GM19452 (cell line): ENCODE results near the gene EDA.

Experiments
- ATAC-seq: cut with Tn5 transposase; IDR thresholded peaks from one replicate; pipeline ENCODE4 v1.9.1; 2021; ENCODE audit not compliant: unreplicated experiment

Gene EDA

GRCh38 chrX:69615779-69616456 lies at the start of gene EDA:
EDA (plus strand) TSS chrX:69616113.
- no peak for ATAC-seq

- no peak for ATAC-seq
These were observed 47.1 kb upstream of the EDA start for GRCh38 chrX:69568828-69569227.

GRCh38 chrX:69597399-69597798 lies 18.5 kb upstream of the EDA start:
- no peak for ATAC-seq

DNA sequence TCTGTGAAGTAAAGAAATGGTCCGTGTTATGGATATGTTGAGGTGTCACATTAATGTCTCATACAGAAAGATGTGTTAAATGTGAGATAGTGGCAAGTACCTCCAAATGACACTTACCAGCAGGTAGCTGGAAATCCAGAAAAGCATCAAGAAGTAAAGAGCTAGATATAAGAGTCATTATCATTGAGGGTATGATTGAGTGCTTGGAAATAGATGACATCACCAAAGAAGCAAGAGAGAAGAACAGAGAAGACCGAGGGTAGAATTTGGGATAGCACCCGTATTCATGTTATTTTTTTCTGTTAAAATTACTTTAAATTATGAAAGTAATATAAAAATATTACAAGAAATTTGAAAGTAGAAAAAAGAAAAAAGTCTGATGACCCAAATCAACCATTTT lies 15.7 kb upstream of the EDA start:
- no peak for ATAC-seq

DNA sequence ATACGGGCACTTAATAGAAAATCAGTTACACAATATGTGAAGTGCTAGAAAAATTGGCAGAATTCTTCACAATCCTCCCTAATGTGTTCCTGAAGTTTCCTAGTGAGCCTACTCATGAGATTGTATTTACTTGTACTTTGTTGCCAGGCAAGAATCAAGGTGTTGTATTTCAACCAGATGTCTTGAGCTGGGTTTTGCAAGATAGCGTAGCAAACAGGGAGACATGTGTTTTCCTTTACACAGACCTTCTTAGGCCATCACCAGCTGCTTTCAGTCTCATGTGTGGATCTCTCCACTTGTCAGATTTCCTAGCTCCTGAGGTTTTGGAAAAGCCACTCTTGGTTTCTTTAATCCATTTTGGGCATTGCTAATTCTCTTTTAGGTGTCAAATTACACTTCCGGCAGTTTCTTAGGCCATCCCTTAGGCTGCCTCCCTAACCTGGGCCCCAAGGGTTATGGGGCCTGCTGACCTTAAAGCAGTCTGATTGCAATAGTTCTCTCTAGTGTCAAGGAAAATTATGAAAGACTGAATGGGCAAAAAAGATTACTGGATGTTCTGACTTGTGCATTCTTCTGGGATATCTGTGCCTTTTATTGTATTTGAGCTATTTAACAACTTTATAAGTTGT lies 12.2 kb upstream of the EDA start:
- ATAC-seq, result no peak

GRCh38 chrX:69605521-69605920 lies 10.4 kb upstream of the EDA start:
- no peak for ATAC-seq

GRCh38 chrX:69607616-69608015 lies 8.3 kb upstream of the EDA start:
- ATAC-seq, result no peak

DNA sequence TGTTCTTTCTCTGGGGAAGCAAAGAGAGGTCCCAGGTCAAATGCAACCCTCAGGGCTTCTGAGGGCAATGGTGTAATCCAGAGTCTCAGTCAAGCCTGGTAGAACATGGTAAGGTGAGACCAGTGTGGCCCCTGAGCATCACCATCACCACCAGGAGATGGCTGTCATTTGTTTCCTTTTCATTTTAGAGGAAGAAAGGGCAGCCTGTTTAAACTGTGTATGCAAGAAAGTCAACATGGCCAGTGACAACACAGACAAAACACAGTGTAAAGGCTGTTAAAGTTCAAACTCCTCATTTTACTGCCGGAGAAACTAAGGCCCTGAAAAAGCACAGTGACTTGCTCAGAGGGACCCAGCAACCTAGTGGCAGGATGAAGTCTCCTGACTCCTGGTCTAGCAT lies 2.0 kb upstream of the EDA start:
- no peak for ATAC-seq

- no peak for ATAC-seq
These were observed 1.0 kb upstream of the EDA start for GRCh38 chrX:69614886-69615285.

DNA sequence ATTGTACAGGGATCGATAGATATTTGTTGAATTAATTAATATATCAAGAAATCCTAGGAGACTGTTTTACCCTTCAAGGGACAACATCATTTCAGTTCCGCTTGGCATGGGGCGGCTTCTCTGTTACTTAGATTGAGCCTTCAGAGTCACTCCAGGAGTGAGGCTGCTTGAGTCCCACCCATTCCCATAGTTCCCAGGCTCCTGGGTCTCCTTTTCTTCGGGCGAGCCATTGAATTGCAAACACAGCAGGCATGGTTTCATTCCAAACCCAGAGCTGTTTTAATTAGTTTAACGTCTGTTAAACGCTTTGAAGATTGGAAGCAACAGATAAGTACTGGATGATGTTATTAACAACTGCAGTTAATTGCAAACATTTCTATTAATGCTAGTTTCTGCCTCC lies 571 bp upstream of the EDA start:
- ATAC-seq, result no peak

DNA sequence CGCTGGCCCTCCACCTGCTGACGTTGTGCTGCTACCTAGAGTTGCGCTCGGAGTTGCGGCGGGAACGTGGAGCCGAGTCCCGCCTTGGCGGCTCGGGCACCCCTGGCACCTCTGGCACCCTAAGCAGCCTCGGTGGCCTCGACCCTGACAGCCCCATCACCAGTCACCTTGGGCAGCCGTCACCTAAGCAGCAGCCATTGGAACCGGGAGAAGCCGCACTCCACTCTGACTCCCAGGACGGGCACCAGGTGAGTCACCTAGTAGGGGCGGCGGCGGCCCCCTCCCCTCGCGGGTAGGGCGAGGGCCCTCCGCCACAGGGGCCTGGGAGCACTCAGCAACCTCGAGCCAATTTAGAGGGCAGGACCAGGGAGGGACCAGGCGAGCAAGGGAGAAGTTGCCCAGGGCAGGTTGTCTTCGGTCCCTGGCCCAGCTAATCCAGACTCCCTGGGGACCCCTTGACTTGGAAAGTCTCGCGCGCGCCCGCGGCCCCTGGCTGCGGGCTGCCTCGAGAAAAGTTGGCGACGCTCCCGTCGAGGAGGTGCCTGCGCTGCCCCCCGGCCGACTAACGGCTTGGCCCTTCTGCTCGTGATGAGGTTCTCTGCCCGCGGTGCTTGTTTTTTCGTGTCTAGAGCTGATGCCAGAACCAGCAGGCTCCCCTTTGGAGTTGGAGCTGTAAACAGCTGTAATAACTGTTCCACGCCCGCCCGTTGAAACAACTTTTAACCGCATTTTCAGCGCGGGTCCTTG lies 717 bp downstream of the EDA start:
- ATAC-seq, result no peak

DNA sequence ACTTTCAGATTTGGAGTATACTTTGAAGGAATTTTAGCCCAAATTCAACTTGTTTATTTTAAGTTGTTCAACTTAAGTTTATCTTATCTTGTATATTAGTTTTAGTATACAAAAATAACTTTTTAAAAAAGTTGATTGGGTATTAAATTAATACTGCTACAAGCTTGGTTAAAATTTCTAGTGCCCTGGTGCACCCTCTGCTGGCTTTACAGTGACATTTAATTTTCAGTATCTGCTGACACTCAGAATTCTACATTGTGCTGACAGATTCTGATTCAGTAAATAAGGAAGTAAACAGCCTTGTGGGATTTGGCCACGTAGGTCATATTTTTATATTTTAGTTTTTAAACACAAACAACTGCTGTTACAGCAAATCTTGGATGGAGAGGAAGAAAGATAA lies 2.9 kb downstream of the EDA start:
- no peak for ATAC-seq

DNA sequence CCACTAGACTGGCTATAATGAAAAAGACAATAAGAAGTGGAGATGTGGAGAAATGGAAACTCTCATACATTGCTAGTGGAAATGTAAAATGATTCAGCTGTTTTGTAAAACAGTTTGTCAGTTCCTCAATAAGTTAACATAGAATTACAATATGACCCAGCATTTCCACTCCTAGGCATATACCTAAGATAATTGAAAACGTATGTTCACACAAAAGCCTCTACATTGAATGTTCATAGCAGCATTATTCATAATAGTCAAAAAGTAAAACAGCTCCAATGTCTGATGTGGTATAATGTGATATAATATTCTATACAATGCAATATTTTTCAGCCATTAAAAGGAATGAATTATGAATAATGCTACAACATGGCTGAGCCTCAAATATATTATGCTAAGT lies 10.2 kb downstream of the EDA start:
- no peak for ATAC-seq

DNA sequence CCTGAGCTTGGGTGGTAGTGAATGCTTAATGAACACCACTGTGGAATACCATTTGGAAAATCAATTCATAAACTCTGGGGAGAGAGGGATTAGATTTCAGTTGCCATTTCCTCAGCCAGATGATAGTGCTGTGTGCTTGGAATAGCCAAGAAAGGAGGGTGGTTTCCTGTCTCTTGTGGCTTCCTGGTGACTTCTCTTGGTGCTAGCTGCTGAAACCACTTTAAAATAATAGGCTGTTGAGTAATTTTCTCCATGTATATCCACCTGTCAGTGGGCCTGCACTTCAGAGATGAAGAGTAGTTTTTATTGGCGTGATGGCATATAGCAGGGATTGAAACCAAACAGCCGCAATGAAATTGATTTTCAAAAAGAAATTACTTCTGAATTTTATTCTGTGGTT lies 11.8 kb downstream of the EDA start:
- no peak for ATAC-seq

DNA sequence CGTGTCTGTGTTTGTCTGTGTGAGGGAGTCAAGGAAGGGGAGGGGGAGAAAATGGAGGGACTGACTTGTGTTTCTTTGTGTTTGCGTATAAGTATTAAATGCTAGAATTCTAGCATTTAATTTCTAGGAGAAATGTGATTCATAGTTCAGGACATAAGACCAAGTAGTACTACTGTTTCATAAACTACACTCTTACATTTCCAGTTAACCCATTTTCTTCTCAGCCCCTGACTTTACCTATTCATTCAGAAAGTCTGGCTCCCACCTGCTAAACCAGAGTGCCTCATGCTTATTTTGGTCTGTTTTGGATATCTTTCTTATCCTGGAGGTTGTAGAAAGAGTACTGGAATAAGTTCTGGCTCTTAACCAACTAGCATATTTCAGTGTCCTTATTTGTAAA lies 14.2 kb downstream of the EDA start:
- no peak for ATAC-seq

GRCh38 chrX:69664693-69665092 lies 48.8 kb downstream of the EDA start:
- ATAC-seq, result no peak

- ATAC-seq, result no peak
These were observed 54.2 kb downstream of the EDA start for GRCh38 chrX:69670001-69670555.

DNA sequence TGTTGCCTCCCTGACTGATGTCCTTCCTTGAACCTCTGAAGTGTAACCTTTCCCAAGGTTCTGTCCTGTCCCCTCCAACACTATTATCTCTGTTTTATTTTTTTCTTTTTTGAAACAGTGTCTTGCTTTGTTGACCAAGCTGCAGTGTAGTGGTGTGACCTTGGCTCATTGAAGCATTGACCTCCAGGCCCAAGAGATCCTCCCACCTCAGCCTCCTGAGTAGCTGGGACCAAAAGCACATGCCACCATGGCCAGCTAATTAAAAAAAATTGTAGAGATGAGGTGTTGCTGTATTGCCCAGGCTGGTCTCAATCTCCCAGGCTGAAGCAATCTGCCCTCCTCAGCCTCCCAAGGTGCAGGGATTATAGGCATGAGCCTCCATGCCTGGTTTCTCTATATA lies 59.0 kb downstream of the EDA start:
- no peak for ATAC-seq

DNA sequence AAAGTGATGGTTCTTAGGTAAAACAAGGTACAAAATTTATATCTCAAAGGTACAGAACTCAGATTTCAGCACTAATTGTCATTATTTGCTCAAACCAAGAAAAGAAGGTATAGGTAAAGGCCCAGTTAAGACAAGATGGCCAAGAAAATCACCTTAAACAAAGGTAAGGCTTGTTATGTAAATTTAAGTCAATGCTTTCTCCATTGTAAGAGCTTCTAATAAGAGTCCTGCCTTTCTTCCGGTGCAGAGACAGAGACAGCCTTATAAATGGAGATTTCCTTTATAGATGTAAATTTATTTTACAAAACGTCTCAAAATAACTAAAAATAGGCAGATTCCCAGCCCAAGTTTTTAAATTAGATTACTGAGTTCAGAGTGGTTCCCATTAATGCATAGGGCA lies 89.9 kb downstream of the EDA start:
- no peak for ATAC-seq

DNA sequence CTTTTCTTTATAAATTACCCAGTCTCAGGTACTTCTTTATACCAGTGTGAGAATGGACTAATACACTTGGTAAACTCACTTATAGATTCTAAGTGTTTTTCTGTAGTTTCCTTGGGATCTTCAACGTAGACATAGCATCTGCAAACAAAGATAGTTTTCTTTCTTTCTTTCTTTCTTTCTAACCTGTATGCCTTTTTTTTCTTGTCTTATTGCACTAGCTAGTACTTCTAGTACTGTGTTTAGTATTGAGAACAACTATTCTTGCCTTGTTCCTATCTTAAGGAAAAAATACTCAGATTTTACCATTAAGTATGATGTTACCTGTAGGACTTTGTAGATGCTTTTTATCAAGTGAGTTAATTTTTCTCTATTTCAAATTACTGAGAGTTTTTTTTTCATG lies 102.2 kb downstream of the EDA start:
- no peak for ATAC-seq

DNA sequence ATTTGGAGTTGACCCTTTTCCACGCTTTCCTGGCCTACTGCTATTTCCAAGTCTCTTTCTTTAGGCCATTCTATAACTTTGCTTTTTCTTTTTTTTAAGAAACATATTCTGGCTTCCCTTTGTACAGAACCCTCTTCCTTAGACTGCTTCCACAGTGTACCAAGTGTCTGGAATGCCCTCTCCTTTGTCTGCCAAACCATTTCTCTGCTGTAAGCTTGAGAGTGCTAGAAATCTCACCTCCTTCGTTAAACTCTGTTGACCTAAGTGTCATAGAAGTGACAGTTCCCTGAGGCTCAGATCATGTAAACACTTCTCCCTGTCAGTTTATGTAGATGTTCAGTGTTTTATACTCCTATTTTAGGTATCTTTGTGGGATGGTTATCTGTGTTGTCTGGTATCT lies 108.4 kb downstream of the EDA start:
- ATAC-seq, result no peak

GRCh38 chrX:69740317-69740716 lies 124.4 kb downstream of the EDA start:
- ATAC-seq, result no peak
